HG03521 (cell line): ENCODE data around the gene BANP.
"Not testable (repeated sequence)": the region's sequence is repeated elsewhere in the genome, so short reads cannot be mapped to it uniquely, and the experiment has no call there.

Source experiments
- ATAC-seq: cut with Tn5 transposase; IDR thresholded peaks from one replicate; pipeline ENCODE4 v1.9.1; 2021; ENCODE audit warnings: mild to moderate bottlenecking, moderate library complexity; ENCODE audit not compliant: unreplicated experiment

Gene BANP

DNA sequence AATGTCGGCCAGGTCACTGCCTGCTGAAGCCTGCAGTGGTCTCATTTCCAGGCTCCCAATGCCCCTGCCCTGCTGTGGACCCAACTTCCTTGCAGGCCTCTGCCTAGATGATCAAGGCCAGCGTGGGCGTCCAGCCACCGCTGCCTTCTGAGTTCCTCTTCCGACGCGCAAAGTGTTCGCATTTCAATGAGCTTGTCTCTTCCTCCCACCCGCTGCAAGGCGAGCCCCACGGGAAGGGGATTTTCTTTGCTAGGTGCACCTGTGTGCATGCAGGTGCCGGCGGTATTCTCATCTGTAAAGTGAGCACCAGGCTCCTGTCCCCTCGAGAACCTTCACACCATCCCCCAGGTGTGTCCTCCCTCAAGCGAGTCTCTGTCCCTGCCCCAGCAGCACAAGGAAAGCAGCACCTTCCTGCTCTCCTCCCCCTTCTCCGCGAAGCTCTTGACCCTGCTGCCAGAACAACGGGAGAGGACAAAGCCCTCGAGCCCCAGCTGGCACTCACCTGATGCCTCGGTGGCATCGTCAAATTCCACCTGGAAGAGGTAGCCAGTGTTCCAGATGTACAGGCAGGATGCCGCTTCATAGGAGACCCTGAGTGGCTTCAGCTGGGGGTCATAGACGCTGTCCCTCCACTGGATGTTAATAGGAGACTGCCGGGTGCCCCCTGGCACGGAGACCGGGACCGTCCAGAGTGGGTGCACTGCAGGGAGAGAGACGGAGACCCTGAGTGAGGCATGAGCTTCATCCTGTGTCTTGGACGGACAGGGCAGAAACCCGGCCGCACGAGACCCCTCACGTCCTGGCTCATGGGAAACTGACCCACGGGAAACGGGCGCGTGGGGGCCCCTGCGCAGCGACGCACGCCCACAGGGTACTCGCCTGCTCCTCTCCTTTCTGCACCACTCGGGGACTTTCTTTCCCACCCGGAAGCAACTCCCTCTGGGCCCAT lies 24.7 kb upstream of the BANP start:
- no peak for ATAC-seq

DNA sequence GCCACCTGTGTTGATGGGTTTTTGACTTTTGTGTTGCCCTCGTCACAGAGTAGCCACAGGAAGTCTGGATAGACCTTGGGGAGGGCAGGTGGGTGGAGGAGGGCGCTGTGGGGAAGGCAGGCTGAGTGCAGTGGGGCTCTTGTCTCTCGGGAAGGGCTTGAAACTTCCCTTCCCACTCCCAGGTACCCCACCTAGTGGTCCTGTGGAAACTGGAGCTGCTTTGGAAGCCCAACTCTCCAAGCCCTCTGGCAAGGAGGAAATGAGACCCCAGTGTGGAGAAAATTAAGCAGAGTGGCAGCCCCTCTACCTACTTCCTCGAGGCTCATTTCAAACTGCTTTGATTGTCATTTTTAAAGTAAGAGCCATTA lies 24.1 kb upstream of the BANP start:
- ATAC-seq = no peak

DNA sequence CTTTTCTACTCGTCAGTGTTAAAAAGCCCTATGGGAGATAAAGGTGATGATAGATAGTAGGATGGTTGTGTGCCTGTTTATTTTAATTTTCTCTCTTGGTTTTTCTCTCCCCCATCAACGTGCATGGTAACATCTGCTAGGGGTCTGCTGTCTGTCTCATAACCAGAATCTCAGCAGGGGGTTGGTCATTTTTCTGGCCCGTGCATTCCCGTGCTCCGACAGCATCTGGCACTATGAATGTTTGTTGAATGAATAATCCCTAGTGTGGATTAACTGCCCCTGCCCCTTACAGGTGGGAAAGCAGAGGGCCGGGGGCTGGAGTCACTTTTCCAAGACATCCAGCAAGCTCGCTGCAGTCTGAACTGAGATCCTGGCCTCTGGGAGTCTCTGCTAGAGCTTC lies 21.2 kb upstream of the BANP start:
- ATAC-seq = no peak

DNA sequence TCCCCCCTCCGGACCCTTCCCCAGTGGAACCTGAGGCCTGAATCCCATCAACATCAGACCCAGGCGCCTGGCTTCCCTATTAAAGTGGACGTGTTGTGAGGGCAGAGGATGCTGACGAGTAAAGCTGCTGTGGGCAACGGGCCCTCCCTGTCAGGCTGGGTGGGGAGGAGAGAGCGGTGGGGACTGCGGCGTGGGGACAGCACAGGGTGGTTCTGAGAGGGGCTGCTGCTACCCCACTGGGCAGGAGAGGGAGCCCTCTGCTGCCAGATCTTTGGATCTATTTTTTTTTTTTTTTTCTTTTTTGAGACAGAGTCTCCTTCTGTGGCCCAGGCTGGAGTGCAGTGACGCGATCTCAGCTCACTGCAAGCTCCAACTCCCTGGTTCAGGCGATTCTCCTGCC lies 20.8 kb upstream of the BANP start:
- ATAC-seq = no peak

DNA sequence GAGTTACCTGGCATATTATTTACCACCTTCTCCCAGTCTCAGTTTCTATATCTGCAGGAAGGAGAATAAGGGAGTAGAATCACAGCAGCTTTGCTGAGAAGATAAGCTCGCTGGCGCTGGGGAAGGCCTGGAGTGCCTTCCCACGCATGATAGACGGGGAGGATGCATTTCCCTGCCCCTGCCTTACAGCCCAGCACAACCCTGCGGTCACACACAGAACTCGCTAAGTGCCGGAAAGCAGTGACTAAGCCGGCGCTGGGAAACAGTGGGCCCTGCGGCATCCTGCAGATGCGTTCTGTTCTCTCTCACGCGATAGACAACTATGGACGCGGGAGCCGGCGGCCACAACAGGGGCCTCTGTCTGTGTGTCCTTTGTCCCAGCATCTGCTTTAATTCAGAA lies 19.7 kb upstream of the BANP start:
- ATAC-seq = no peak

DNA sequence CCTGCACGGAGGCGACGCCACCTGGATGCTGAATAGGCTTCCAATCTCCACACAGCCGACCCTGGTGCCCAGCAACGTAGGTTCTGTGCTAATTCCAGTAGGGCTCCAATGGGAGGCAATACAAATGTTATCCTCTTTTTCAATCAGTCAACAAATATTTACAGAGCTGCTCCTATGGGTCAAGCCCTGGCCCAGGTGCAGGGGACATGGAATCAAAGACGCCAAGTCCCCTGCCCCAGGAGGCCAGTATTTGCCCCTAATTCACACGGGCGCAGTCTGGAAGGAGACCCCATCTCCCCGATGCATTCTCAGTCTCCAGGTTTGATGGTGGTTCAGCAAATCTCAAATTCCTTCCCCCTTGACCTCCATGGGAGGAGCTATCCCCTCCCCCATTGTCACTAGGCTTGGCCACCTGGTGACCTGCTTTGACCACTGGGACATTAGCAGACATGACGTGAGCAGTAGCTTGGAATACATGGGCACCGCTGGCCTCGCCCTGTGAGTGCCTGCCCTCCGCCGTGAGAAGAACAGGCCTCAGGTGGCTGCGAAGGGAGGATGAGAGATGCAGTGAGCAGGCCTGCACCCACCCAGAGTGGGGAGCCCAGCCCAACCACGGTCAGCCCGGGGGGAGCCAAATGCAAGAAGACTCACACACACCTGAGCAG lies 18.6 kb upstream of the BANP start:
- ATAC-seq = not testable (repeated sequence)

DNA sequence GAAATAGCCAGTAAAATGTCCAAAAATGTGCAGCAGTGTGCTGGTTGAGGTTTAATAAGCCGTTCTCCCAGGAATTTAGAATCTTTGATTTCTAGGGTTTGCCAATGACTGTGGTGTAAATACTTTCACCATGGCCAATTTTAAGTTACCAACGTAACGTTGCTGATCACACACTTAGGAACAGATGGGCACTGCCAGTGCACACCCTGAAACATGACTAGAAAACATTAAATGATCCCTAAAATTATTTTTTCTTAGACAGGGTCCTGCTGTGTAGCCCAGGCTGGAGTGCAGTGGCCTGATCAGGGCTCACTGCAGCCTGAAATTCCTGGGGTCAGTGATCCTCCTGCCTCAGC lies 18.1 kb upstream of the BANP start:
- ATAC-seq = no peak

DNA sequence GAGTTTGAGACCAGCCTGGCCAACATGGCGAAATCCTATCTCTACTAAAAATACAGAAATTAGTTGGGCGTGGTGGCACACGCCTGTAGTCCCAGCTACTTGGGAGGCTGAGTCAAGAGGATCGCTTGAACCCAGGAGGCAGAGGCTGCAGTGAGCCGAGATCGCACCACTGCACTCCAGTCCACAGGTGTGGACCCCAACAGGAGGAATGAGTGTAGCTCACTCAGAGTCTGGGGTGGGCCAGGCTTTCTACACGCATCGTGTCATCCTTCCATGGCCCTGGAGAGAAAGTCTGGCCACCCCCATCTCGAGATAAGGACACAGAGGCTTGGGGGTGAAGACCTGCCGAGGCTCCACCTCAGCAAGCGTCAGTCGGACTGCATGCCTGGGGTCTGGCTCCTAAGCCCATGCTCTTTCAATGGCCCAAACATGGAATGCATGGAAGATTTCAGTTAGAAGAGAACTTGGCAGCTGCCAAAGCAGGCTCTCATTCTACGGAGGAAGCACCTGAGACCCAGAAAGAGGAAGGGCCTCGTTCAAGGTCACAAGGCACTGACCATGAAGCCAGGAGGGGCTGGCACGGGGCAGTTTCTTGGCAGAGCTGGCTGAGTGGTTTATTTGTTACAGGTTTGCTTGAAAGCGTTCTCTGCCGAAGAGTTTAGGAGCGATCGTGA lies 16.3 kb upstream of the BANP start:
- not testable (repeated sequence) for ATAC-seq

DNA sequence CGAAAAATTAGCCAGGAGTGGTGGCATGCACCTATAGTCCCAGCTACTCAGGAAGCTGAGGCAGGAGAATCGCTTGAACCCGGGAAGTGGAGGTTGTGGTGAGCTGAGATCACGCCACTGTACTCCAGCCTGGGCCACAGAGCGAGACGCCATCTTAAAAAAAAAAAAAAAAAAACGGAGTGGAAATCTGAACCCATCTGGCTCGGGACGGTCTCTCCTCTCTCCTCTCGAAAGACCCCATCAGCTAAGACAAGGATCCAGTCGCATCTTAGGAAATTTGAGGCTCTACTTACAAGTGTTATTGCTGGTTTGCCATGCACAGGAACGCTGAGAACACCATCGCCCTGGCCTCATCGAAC lies 15.2 kb upstream of the BANP start:
- not testable (repeated sequence) for ATAC-seq

DNA sequence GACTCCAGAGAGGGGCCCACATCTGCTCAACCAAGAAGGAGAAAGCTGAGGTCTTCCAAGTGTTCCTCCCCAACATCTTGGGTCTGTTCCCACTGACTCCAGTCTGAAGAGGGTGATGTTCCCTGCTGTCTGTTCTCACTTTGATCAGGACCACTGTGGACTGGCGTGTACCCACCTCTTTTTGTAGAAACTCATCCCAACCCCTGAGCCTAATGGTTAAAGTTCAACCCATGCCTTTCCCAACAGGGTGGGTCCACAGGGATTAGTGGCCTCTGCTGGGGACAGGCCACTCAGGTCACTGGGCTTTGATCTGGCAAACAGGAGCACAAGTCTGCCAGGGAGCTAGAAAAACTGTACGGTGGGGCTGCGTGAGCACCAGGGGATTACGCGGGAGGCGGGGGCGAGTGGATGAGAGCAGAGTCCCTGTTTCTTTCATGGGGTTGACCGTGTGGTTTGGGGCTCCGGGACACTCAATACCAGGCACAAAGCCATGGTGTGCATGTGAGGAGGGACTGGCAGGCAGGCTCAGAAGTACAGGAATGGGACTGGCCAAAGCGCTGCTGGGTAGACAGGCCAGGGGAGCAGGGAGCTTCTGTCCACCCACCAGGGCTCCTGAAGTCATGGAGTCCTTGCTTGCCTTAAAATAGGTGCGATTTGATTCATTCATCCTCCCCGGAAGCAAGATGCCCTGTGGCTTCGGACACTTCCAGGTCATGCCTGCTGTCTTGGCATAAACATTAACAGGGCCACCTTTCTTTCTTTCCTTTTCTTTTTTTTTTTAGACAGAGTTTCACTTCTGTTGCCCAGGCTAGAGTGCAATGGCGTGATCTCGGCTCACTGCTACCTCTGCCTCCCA lies 14.6 kb upstream of the BANP start, which contains the start of gene CA5A:
Gene CA5A (minus strand): TSS at position 155 of the 856 bp plus-strand sequence. CDS start 79 bp downstream, at position 76.
- no peak for ATAC-seq

DNA sequence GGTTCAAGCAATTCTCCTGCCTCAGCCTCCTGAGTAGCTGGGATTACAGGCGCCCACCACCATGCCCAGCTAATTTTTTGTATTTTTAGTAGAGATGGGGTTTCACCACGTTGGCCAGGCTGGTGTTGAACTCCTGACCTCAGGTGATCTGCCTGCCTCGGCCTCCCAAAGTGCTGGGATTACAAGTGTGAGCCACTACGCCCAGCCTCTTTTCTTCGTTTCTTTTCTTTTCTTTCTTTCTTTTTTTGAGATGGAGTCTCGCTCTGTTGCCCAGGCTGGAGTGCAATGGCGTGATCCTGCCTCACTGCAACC lies 14.0 kb upstream of the BANP start:
- ATAC-seq = not testable (repeated sequence)

DNA sequence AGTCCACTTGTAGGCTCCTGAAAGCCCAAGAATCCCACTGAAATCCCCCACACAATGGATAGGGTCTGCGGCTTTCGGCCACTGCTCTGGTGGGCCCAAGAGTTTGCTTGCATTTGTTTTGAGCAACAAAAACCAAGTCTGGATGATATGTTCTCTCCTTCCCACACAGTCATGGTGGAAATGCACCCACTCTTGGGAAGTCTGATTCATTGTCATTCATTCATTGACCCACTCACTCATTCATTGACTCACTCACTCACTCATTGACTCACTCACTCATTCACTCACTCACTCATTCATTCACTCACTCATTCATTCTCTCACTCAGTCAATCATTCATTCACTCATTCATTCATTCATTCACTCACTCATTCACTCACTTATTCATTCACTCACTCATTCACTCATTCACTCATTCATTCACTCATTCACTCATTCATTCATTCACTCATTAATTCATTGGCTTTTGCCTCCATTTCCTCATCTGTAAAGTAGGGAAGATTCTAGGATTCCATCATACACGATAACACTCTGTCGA lies 12.8 kb upstream of the BANP start:
- ATAC-seq = no peak

DNA sequence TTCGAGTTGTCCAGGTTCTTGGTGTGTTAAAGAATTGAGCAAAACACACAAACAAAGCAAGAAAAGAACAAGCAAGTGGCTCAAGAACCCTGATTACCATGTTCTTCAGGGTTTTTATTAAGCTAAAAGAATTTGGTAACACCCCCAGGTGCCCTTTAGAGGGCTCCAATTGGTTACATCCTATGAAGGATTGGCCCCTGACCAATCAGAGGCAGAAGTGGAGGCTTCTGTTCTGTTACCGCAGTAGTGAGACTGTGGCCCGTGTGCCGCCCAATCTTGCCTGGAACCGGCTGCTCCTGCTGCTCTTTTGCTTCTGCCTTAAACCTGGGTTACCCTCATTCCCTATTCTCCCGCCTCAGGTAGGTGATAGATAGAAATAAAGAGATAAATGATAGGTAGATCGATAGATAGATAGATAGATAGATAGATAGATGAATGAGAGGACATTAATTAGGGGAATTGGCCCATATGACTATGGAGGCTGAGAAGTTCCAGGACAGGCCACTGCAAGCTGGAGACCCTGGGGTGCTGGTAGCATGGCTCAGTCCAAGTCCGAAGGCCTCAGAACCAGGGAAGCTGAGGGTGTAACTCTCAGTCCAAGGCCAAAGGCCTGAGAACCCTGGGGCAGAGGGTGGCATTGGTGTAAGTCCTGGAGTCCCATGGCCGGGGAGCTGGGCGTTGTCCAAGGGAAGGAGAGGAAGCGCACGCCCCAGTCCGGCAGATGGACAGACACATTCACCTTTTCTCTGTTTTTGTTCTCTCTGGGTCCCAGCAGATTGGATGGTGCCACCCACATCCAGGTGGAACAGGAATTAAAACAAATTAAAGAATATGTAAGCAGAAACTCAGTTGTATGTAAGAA lies 11.4 kb upstream of the BANP start:
- ATAC-seq = no peak

DNA sequence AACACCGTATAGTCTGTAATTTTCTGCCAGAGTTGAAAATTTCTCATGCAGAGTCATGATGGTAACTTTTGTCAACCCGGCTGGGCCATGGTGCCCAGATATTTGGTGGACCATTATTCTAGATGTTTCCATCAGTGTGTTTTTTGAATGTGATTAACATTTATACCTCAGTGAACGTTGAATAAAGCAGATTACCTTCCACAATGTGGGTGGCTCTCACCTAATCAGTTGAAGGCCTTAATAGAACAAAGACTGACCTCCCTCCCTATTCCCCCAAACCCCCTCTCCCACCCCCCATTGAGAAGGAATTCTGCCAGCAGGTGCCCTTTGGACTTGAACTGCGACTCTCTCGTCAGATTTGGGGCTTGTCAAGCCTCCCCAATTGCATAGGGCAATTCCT lies 8.6 kb upstream of the BANP start:
- ATAC-seq = no peak

DNA sequence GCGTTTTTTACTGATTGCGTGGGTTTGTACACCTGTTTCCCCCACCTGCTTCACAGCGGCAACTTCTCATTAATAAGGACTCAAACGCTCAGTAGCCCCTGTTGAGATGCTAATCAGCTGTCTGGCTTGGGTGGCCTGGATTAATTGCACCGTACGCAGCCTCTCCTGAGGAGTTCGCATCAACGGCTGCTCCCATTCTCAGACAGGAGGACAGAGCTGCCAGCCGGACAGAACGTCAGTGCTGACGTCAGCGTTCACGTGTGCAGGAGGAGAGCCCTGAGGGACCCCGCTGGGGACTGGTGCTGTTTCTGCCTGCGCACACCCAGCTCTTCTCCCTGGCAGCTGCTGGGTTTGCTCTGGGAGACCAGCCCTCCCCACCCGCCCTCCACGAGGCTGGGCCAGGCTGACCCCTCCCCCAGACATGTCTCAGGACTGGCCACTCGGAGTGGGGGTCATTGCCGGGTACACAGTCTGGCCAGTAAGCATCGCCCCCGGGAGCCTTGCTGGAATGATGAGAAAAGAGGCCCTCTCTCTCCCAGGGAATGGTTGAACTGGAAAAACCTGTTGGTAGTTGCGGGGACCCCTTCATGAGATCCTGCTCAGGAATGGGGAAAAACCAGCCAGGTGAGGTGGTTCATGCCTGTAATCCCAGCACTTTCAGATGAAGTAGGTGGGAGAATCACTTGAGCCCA lies 5.7 kb upstream of the BANP start:
- ATAC-seq = no peak

DNA sequence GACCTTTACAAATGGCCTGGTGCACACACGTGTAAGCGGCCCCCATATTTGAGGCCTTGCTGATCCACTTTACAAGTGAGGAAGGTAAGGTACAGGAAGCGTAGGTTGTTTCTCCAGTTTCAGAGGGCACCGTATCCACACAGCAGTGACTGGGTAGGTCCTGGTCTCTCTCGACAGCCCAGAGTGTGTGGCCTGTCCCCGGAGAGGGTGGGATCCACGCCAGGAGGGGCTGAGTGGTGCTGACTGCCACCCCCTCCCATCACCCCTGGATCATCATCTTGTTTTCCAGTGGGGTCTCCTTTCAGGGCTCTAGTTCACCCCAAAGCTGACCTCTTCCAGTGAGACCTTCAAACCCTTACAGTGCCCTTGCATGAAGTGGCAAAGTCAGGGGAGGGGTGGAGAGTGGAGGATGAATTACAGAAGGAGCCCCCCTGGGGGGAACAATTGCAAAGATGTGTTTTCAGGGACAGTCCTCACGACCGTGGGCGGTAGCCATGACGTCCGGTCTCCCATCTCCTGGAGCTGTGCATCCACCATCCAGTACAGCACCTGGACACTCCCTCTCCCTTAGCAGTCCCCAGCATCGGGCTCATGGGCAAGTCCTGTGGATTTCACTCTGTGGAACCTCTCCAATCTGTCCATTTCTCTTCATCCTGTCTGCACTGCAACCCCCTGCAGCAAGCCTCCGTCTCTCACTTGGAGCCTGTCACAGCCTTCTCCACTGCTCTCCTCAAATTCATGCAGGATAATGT lies 4.5 kb upstream of the BANP start:
- no peak for ATAC-seq

DNA sequence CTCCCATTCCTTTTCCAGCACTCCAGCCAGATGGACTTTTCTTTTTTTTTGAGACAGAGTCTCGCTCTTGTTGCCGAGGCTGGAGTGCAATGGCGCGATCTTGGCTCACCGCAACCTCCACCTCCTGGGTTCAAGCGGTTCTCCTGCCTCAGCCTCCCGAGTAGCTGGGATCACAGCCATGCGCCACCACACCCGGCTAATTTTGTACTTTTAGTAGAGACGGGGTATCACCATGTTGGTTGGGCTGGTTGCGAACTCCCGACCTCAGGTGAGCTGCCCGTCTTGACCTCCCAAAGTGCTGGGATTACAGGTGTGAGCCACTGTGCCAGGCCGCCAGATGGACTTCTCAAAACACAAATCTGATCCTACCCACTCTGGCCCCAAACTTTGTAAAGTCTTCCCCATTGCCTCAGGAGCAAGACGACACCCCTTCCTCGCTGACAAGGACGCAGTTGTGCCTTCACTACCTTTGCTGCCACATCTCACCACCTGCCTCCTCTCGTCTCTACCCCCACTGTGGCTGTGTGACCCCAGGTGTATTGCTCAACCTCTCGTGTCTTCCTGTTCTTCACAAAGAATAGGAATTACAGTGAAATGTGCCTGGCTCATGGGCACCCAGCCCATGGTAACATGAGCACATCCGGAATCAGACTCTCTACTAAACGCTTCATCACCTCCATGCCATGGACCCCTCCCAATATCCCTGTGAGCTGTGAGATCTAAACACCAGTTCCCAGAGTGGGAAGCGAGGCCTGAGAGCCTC lies 3.7 kb upstream of the BANP start:
- no peak for ATAC-seq

DNA sequence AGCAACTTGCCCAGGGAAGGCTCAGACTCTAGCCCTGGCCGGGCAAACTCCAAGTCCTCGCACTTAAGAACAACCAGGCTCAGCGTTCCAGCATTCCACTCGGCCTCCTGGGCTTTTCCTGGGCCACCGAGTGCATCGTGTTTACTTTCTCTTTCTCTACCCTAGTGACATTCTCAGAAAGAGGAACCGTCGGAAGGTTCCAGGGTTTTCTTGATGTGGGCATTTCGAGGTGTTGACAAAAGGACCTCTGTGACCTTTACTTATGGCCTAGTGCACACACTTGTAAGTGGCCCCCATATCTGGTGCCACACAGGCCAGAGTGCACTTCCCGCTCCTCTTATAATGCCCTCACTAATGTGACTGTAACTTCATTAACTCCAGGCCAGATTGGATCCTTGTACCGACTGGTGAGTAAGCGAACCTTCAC lies 3.1 kb upstream of the BANP start:
- no peak for ATAC-seq
